ENCODE results near the gene SLC26A2.

SLC26A2 gene

GRCh38 chr5:149960272-149961185 lies at the start of gene SLC26A2:
Gene SLC26A2 (plus strand): TSS chr5:149960758. CDS start chr5:149977653, 16,895 bp downstream.
- peak; percentile 97 for DNase-seq (ENCODE audit: low spot score)

DNA sequence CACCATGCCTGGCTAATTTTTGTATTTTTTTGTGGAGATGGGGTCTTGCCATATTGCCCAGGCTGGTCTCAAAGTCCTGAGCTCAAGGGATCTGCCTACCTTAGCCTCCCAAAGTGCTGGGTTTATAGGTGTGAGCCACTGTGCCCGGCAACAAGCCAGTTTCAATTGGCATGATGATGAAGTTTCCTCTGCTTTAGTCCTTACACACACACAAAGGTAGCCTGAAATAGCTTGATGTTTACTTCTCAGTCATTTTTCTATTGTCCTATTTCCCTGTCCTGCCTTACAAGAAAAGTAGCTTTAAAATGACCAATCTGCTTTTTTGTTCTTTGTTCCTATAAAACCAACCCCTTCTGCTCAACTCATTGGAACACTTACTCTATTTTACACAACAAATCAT lies 49.5 kb upstream of the SLC26A2 start:
- DNase-seq (ENCODE audit: low spot score), result no peak

GRCh38 chr5:149912226-149912871 lies 48.2 kb upstream of the SLC26A2 start:
- no peak for DNase-seq (ENCODE audit: low spot score)

GRCh38 chr5:149913436-149914419 lies 46.8 kb upstream of the SLC26A2 start:
- DNase-seq (ENCODE audit: low spot score), result no peak

DNA sequence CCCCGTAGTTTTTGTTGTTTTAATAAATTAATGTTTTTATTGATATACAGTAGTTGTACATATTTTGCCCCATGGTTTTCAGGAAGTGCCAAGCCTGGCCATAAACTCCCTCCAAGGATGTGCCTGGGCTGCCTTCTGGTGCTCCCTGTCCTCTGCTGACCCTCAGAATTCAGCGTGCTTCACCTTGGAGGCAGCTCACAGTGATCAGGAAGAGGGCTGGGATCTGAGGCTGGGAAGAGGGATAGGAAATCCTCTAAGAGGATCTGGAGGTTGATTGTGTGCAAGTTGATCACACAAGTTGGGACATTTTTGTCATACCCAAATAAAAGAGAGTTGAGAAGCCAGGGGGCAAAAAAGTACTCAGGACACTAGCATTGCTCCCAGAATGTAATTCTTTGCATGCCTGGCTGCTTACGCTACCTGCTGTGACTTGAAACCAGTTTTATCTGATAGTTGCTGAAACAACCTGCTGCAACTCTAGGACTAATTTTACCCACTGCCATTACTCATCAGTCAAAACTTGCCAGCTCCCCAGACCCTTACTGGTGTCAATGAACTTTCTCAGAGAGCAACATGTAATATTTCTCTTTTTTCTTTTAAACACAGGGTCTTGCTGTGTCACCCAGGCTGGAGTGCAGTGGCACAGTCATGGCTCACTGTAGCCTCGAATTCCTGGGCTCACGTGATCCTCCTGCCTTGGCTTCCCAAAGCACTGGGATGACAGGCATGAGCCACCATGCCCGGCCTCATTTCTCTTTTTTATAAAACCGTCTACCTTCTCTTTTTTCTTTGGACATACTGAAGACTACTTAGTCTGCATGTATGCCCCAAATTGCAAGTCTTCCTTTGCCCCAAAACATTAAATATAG lies 44.9 kb upstream of the SLC26A2 start:
- no peak for DNase-seq (ENCODE audit: low spot score)

GRCh38 chr5:149916334-149917072 lies 44.1 kb upstream of the SLC26A2 start:
- no peak for DNase-seq (ENCODE audit: low spot score)

DNA sequence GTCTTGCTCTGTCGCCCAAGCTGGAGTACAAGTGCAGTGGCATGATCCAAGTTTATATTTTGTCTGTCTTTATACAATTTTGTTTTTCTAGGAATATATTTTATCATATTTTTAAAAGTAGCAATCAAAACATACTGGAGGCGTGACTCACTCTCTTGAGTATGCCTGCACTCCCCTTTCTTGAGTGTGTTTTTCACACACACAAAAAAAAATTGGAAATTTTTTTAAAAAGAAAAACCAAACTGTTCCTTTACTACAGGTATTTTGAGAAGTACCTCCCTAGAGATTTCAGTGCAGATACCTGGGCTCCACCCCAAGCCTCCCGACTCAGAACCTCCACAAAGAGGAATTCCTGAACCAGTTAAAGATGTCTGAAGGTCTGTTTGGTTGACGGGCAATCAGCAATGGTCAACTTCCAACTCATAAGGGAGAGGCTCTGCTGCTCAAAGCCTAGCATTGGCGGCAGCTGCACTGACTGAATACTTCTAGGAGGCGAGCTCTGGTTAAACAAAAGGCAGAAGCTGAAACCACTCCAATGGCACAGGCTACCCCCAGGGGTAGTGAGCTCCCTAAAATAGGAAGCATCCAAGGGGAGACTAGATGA lies 43.4 kb upstream of the SLC26A2 start:
- no peak for DNase-seq (ENCODE audit: low spot score)

DNA sequence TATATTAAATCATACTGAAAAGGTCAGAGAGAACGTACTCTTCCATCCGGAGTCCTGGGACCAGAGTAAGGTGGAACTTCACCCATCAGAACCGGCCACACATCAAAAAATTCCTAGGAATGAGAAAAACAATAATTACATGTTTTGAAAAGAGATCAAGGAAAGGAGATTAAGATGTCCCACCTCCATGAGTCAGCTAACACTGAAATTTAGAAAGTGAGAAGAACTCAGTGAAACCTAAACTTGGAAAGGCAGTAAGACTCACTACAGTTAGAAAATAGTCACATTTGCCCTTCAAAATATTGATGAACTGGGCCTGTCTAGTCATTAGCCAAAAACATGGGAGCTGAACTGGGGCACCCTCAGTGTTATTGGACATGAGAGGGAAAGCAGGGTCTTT lies 39.0 kb upstream of the SLC26A2 start:
- DNase-seq (ENCODE audit: low spot score), result no peak

GRCh38 chr5:149922950-149923349 lies 37.6 kb upstream of the SLC26A2 start:
- DNase-seq (ENCODE audit: low spot score), result no peak

- DNase-seq (ENCODE audit: low spot score), result no peak
These were observed 36.1 kb upstream of the SLC26A2 start for GRCh38 chr5:149924486-149924885.

GRCh38 chr5:149930043-149930748 lies 30.4 kb upstream of the SLC26A2 start:
- DNase-seq (ENCODE audit: low spot score), result no peak

DNA sequence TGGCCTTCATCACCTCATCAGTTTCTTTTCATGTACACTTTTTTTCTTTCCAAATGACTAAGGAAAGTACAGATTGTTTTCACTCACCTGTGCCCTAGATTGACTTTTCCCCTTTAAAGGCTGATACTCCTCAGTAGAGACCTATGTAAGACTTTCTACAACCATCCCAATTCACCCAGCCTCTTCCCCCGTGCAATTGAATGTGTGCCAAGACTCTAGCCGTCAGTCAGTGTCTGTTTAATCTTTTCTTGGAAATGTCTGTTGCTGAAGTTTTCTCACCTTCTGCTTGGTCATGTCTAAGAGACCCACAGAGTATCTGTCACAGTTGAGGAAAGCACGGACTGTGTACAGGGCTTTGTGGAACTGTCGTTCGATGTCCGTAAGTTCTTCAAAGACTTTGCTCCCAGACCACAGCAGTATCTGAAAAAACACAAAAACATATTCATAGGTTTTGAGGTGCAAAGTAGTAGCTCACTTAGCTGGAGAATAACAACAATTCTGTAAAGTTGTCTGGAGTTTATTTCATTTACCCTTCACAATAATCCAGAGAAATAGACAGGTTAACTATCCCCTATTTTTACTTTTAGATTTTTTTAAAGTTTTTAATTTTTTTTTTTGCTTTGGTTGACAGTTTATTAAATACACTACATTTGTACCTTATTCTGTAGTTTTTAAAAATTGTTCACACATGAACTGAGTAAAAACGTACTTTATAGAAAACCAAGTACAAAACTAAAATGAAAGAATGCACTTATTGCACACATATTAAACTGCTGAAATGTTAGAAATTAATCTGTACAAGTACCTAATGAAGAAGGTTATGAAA lies 29.6 kb upstream of the SLC26A2 start:
- DNase-seq (ENCODE audit: low spot score), result no peak

DNA sequence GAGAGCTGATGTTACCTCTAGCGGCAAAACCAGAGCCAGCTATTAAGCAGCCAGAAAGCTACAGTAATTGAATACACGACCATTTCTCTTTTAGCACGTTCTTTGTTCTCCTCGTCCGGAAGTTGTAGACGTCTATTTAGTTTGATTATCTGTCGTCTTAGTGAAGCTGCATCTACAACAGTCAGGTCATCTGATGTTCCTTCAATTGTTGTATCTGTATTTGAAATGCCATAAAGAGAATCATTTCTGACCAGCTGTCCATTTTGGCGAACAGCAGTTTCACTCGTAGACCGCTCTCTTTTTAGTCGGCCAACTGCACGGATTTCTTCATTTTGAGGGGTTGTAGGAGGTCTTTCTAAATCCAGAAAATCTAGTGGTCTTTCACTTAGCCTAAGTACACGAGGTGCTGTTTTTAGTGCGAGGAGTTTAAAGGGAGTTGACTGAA lies 28.5 kb upstream of the SLC26A2 start:
- DNase-seq (ENCODE audit: low spot score), result no peak

- no peak for DNase-seq (ENCODE audit: low spot score)
These were observed 27.9 kb upstream of the SLC26A2 start for GRCh38 chr5:149932445-149933350.

- DNase-seq (ENCODE audit: low spot score), result no peak
These were observed 25.1 kb upstream of the SLC26A2 start for GRCh38 chr5:149935431-149935901.

DNA sequence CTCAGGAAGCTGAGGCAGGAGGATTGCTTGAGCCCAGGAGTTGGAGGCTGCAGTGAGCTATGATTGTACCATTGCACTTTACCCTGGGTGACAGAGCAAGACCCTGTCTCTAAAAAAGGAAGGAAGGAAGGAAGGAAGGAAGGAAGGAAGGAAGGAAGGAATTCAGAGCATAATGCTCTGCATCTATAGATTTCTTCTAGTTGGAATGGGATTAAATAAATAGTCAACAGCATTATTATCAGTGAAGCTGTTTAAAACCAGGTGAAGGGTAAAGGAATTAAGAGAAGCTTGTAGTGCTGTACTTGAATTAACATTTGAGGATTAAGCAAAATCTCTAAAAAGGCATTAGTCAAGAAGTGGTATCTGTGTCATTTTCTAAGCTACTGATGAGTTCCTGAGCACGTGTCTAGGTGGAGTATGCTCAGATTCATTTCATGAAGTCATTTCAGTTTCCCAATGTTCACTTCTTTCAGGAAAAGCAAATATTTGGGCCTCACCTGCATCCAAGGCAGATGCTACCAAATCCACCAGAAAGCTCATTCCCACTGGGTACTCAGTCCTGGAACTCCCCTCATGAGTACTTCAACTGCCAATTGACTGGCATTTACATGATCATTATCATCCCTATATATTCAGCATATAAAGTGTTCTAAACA lies 24.4 kb upstream of the SLC26A2 start:
- DNase-seq (ENCODE audit: low spot score), result no peak

- no peak for DNase-seq (ENCODE audit: low spot score)
These were observed 23.9 kb upstream of the SLC26A2 start for GRCh38 chr5:149936700-149937091.

Measured in putamen (tissue), 1 donor.